GM18517 (cell line): ENCODE results near the gene TPRN.

ENCODE experiments used
- ATAC-seq: cut with Tn5 transposase; IDR thresholded peaks from one replicate; pipeline ENCODE4 v1.9.1; 2021; ENCODE audit warnings: mild to moderate bottlenecking, moderate library complexity; ENCODE audit not compliant: unreplicated experiment

TPRN gene

DNA sequence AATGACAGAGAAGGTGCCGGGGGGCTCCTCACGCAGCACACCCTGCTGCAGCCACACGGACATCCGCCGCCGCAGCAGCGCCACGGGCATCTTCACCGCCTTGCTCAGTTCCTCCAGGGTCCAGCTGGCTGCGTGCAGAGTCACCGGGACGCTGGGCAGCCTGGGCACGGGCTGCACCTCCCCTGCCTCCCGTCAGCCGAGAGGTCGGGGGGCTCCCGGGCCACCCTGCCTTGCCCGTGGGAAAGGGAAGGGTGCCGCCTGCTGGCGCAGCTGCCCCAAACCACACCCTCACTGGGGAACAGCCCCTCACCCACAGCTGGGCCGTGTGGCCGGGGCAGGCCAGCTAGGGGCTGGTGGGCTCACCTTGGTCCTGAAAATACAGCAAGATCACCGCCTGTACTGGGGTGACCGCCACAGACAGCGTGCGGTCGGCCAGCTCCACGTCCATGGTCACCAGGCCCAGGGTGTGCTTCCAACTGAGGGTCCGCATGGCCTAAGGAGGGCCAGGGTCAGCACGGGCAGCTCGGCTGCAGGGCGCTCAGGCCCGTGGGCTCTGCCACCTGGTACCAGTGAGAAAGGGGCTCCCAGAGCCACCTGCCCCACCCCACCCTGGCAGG is 25.1 kb downstream of the TPRN start:
- no peak for ATAC-seq

DNA sequence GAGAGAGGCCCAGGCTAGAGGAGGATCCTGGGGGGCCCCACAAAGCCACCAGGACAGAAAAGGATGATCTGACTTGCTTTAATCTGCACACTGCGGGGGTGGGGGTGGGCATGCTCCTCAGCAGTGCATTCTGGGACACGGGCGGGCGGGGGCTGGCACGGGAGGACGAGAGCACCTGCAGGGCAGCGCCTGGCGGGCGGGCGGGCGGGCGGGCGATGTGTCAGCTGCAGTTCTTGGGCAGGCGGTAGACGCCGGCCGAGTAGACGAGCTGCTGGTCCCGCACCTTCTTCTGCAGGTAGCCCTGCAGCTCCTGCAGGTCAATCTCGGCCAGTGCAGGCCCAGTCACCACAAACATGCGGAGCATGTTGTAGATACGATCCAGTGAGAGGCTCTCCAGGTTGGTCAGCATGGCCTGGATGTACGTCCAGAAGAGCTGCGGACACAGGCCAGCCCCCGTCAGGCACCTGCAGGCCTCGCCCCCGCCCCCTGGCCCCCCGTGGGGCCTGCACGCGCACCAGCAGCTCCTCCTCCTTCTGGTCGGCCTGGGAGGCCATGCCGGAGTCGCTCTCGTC is 25.7 kb downstream of the TPRN start:
- no peak for ATAC-seq

DNA sequence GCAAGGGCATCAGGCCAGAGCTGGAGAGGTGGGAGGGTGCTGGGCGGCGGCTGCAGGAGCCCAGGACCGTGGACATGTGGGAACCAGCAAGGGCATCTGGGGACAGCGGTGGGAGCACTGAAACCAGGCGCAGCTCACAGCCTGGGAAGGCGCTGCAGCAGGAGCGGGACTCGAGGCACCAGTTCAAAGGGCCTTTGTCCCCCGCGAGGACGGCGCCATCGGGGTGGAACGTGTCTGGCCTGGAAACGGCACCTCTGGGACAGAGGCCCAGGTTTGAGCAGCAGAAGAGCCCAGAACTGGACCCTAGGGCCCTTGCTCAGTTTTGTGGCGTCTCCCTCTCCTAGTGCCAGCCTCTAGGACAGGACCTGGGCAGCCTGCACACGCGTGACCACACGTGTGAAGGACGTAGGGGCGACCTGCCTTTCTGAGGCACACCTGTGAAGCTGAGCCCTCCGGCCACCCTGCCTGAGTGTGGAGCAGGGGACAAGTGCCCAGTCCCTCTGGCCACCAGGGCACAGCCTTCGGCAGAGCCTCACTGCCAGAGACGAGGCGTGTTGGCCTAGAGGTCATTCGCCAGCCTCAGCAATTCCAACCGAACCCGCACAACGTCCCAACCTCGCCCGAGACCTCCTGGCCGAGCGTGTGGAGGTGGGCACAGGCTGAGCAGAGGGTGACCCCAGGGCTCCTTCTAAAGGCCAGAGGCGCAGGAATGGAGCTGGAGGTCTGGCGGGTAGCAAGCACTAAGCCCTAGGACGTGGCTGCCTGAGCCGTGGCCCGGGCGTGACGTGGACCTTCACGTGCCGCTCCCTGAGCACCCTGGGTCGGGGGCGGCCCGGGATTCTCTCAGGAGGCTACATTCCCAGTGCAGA is 26.5 kb downstream of the TPRN start:
- no peak for ATAC-seq

DNA sequence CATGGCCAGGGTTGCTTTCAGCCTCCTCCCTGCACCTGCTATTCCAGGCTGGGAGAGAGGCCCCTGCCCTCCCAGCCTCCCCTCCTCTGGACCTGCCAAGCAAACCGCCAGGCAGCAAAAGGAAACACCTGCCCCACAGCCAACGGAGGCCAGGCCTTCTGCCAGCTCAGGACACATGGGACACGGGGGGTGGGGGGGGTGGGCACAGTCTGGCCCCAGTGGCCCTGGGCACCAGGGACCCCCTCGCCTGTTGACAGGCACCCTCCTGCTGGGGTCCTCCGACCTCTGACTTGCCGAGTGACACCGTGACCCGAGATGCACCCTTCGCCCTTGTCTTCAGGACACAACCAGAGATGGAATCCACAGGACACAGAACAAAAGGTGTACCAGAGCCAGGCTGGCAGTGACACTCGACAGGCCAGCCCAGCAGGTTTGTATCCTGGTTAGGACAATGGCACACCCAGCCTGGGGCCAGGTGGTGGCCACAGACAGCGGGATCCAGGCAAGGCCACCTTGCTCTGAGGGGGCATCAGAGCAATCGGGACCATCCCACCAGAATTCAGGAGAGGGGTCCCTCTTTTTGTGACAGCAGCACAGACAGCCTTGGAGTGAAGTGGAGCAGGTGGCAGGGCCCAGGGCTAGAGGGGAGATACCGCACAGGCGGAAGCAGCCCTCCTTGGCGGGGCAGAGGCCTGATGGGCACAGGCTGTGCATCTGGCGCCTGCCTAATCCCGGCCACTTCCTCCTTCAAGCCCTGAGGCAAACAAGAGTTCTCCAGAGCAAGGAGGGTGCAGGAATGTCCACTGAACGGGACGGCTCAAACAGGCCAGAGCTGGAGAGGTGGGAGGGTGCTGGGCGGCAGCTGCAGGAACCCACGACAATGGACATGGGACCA is 27.4 kb downstream of the TPRN start:
- no peak for ATAC-seq

DNA sequence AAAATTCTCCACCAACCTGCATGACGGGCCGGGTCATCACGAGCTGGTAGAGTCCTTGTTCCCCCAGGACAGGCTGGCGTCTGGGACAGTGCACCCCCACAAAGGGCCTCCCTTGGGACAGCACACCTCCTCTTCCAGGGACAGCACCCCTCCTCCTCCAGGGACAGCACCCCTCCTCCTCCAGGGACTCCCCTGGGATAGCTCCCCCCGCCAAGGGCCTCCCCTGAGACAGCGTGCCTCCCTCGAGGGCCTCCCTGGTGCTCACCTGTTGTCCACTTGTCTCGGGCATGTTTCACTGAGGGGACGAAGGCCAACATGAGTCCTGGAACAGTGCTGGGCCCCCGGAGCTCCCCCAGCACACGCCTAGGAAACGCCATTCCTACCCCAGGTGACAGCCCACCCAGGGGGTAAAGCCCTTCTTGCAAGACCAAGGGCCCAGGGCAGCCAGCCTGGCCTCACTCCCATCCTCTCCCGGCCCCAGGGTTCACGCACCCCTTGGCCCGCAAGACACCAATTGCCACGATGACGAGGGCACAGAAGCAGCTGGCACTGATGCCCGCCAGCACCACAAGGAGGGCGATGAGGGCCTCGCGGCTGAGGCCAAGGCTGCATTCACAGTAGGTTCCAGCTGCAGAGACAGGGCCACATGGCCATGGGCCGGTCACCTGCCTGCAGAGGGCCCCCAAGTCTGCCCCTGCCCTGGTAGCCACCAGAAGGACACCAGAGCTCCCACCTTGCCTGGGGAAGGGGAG is 29.2 kb downstream of the TPRN start:
- no peak for ATAC-seq

DNA sequence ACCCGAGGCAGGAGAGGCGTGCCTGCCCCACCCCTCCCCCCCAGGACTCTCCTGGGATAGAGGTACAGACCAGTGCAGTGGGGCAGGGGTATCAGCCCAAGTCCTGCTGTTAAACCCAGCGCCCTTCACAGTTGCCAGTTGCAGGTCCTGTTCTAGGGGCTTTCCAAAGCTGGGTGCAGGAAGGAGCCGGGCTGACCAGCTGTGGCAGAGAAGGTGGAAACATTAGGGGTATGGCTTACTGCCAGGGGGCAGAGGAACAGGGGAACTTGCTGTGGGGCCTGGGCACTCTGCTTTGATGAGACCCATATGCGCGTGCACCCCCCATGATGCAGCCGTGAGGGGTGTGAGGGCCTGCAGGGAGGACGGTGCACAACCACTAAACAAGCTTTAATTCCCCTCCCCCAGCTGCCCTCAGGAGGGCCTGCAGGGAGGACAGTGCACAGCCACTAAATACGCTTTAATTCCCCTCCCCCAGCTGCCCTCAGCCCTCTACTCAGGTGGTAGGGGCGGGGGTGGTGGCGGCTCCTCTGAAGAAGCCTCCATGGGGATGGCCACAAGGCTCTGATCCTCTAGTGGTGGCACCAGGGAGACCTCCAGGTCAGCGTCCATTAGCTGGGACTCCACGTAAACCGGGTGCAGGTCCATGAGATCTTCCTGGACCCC is 29.9 kb downstream of the TPRN start:
- no peak for ATAC-seq

DNA sequence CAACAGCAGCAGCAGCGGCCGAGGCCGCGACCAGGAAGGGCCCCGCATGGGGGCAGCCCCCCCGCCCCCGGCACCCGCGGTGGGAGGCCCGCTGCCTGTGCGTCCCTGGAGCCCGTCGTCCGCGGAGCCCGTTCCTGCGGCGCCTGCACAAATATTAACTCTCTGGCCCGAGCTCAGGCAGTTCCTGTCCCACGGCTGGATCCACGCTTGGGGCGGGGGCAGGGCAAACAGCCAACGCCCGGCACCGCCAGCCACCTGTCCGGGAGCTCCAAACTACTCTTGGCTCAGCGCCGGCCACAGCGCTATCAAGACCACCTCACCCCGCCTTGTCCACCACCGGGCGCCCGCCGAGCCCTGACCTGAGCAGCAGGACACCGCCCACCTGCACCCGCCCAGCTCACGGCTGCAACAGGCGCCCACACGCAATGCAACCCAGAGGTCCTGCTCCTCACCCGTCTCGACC is 30.6 kb downstream of the TPRN start, which contains the start of gene LRRC26:
TSS of gene LRRC26 (minus strand) at position 156 of the 463 bp plus-strand sequence. CDS start at position 48, 108 bp downstream.
- no peak for ATAC-seq

DNA sequence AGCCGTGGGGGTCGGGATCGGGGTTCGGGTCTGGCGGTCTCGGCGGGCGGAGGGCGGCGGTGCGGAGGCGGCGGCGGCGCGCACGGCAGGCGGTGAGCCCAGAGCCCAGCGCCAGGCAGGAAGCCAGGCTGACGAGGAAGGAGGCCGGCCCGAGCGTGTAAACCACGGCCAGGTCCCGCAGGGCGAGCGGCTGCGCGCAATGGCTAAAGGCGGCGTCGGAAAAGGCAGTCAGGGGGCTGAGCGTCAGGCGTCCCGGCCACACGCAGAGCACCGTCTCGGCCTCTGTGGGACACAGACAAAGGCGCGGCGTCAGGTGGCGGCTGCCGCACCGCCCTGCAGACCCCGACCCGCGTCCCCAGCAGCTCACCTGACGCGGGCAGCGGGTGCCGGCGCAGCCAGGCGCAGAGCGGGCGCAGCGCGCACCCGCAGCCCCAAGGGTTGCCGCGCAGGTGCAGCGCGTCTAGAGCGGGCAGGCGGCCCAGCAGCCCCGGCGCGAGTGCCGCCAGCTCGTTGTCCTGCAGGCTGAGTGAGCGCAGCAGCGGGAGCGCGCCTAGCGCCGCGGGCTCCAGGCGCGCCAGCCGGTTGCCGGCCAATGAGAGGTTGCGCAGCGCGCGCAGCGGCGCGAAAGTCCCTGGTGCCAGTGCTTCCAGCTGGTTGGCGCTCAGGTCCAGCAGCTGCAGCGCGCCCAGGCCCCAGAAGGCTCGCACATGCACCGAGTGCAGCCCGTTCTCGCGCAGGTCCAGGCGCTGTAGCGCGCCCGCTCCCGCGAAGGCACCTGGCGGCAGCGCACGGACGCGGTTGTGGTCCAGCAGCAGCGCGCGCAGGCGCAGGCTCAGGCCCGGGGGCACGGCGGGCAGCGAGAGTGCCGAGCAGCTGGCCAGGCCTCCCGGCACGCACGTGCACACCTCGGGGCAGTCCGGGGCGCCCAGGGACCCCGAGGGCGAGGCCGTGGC is 31.4 kb downstream of the TPRN start:
- ATAC-seq = no peak

DNA sequence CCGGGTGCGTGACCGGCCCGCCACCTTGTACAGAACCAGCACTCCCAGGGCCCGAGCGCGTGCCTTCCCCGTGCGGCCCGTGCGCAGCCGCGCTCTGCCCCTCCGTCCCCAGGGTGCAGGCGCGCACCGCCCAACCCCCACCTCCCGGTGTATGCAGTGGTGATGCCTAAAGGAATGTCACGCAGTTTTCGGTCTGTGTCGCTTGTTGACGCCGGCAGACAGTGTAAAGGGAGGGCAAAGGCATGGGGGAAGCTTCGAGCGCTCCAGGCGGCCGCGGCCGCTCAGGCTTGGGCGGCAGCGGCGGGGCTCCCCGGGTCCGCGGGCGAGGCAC is 32.0 kb downstream of the TPRN start:
- ATAC-seq = no peak

DNA sequence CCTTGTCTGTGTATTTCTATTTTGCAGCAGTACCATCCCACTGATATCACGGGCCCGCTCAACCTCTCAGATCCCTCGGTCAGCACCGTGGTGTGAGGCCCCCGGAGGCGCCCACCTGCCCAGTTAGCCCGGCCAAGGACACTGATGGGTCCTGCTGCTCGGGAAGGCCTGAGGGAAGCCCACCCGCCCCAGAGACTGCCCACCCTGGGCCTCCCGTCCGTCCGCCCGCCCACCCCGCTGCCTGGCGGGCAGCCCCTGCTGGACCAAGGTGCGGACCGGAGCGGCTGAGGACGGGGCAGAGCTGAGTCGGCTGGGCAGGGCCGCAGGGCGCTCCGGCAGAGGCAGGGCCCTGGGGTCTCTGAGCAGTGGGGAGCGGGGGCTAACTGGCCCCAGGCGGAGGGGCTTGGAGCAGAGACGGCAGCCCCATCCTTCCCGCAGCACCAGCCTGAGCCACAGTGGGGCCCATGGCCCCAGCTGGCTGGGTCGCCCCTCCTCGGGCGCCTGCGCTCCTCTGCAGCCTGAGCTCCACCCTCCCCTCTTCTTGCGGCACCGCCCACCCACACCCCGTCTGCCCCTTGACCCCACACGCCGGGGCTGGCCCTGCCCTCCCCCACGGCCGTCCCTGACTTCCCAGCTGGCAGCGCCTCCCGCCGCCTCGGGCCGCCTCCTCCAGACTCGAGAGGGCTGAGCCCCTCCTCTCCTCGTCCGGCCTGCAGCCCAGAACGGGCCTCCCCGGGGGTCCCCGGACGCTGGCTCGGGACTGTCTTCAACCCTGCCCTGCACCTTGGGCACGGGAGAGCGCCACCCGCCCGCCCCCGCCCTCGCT is 32.6 kb downstream of the TPRN start:
- no peak for ATAC-seq

DNA sequence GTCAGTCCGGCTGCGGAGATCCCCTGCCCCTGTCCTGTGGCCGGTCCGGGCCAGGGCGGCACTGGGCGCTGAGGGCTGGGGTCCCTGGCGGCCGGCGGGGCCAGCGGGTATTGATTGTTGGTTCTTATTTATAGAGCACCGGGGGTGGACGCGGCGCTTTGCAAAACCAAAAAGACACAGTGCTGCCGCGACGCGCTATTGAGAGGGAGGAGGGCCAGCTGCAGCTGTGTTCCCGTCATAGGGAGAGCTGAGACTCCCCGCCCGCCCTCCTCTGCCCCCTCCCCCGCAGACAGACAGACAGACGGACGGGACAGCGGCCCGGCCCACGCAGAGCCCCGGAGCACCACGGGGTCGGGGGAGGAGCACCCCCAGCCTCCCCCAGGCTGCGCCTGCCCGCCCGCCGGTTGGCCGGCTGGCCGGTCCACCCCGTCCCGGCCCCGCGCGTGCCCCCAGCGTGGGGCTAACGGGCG is 33.2 kb downstream of the TPRN start:
- no peak for ATAC-seq

DNA sequence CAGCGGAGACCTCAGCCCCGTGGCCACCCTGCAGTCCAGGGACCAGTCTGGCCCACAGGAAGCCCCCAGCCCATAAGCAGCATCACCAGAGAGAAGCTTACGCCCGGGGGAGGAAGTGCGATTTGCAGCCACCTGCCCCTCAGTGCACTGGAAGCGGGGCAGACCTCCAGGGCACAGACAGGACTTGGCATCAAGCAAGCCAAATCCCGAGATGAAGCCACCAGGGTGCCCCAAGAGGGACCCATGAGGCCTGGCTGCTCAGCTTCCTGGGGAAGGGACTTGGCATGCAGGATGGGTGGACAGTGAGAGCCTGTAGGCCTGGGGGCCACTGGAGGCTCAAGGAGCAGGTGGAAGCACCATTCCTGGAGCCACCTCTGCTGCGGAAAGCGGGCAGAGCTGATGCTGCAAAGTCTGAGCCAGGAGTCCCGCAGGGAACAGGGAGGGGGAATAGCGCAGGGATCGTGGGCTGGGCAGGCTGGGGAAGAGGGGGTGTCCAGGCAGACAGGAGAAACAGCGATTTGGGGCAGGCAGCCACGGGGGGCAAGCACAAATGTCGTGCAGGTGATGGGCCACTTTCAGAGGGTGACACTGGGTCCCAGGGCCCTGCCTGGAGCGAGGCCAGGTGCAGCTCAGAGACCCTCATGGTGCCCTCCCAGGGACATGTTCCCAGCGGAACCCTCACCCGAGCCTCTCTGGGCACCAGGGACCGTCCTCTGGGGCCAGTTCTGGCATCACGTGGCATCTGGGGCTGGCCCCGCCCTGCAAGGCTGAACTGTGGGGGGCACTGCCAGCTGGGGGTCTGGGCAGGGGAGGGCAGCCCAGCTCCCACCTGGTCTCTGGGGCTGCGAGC is 33.9 kb downstream of the TPRN start:
- no peak for ATAC-seq

DNA sequence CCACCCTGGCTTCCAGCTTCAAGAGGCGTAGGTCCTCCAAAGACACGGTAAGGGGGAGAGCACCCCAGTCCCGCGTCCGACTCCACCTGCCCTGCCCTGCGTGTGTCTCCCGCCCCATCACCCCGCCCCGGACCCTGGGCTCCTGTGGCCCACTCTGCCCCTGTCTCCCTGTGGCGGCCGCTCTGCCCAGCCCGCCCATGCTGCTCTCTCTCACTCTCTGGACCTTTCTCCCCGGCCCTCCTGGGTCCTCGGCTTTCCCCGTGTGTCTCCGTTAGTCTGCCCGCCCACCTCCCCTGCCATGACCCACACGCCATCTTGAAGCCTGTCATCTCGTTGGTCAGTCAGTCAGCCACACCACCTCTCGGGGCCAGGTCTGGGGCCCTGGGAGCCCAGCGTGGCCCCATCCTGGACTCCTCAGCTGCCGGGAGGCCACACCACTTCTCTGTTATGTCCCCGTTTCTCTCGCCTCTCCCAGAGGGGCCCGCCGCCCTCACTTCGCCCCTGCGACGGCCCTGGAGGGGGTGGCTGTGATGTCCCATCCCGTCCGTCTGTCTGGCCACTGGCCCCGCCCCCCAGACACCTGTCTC is 35.2 kb downstream of the TPRN start:
- ATAC-seq = no peak

DNA sequence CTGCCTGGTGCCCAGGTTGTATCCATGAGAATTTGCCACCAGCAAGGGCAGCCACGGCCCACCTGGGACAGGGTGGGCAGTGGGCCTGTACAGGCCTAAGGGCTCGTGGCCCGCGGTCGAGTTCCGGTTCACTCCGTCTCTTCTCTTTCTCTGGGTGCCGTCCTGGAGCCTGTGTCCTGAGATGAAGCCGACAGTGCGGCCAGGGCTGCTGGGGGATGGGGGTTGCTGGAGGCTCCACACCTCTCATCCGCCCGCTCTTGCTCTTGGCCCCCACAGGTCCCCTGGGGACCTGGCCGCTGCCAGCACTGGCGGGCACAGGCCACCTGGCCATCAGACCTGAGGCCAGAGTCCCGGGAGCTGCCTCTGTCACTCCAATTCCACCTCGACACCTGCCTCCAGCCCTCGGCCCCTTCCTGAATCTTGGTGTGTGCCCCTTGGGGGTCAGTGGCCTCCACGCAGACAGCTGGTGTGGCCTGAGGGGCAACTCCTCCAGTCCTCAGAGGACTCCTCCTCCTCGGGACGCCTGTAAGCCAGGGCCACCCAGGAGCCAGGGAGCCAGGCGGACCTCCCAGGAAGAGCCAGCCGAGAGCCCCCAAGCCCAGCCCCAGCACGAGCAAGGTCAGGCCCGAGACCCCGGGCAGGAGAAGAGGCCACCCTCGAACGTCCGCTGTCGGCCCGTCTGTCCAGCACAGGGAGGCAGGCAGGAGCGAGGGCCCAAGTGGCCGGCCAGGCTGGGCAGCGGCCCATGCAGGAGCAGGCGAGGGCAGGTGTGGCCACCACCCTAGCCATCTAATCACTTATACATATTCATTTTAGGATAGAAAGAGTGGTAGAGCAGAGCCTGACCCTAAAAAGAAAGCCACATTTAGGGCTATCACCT is 35.9 kb downstream of the TPRN start:
- ATAC-seq = no peak

DNA sequence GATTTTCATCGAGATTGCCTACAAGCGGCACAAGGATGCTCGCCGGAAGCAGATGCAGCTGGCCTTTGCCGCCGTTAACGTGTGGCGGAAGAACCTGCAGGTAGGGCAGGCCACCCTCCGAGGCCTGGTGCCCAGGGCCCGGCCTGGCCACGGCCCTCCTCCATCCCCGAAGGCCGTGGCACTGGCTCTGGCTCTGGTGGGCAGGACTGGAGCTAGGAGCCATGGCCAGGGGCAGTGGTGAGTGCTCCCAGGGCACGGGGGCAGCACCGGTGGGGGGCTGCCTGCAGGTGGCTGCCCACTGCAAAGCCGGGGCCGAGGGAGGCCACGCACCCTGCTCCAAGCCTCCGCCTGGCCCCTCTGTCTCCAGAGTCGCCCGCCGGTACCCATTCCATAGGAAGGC is 36.7 kb downstream of the TPRN start:
- ATAC-seq = no peak

DNA sequence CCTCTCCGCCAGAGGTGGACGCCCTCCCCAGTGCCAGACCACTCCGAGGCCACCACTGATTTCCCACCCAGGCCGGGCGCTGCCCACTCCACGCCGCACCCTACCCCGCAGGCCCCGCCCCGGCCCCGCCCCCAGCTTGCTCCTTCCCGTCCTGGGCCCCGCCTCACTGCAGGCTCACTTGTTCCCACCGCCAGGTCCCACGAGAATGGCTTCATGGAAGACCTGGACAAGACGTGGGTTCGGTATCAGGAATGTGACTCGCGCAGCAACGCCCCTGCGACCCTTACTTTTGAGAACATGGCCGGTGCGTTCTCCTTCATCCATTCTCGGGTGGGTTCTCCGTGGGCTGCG is 37.2 kb downstream of the TPRN start:
- no peak for ATAC-seq
